PC-3 (cell line): ENCODE data around the gene RDH12.

Source experiments
- CTCF ChIP-seq: fragments of 300-600 bp; sonication (generic); conservative IDR thresholded peaks from 2 replicates; pipeline ENCODE4 v1.5.1; 2017; ENCODE audit warnings: antibody characterized with exemption, low read depth, mild to moderate bottlenecking, low read length
- EZH2 ChIP-seq: fragments of 300-600 bp; sonication (generic); IDR thresholded peaks from one replicate; pipeline ENCODE4 v1.6.1; 2017; ENCODE audit warnings: antibody characterized with exemption, mild to moderate bottlenecking, low read length; ENCODE audit not compliant: unreplicated experiment

- TF ChIP-seq EZH2: no peak
- TF ChIP-seq CTCF: no peak
Measured at GRCh38 chr14:67680121-67680602, 21.5 kb upstream of the RDH12 start.
